HG02610 (cell line): ENCODE results near the gene SHC3.

Experiments
- ATAC-seq: cut with Tn5 transposase; IDR thresholded peaks from one replicate; pipeline ENCODE4 v1.9.1; 2021; ENCODE audit warnings: mild to moderate bottlenecking, moderate library complexity; ENCODE audit not compliant: unreplicated experiment

SHC3 gene

DNA sequence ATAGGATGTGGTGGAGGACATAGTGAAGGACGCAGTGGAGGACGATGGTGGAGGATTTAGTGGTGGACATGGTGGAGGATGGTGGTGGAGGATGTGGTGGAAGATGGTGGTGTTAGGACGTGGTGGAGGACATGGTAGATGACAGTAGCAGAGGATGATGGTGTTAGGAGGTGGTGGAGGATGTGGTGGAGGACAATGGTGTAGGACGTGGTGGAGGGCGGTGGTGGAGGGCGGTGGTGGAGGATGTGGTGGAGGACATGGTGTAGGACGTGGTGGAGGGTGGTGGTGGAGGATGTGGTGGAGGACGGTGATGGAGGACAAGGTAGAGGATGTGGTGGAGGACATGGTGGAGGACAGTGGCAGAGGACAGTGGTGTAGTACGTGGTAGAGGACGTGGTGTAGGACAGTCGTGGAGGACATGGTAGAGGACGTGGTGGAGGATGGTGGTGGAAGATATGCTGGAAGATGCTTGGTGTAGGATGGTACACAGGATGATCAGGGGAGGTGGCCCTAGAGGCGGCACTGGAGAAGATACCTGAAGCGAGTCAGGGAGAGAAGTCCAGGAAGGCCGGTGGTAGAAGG is 118.6 kb downstream of the SHC3 start:
- no peak for ATAC-seq

DNA sequence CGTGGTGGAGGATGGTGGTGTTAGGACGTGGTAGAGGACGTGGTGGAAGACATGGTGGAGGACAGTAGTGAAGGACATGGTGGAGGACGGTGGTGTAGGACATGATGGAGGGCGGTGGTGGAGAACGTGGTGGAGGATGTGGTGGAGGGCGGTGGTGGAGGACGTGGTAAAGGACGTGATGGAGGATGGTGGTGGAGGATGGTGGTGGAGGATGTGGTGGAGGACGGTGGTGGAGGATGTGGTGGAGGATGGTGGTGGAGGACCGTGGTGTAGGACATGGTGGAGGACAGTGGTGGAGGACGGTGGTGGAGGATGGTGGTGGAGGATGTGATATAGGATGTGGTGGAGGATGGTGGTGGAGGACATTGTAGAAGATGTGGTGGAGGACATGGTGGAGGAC is 119.7 kb downstream of the SHC3 start:
- ATAC-seq: no peak

DNA sequence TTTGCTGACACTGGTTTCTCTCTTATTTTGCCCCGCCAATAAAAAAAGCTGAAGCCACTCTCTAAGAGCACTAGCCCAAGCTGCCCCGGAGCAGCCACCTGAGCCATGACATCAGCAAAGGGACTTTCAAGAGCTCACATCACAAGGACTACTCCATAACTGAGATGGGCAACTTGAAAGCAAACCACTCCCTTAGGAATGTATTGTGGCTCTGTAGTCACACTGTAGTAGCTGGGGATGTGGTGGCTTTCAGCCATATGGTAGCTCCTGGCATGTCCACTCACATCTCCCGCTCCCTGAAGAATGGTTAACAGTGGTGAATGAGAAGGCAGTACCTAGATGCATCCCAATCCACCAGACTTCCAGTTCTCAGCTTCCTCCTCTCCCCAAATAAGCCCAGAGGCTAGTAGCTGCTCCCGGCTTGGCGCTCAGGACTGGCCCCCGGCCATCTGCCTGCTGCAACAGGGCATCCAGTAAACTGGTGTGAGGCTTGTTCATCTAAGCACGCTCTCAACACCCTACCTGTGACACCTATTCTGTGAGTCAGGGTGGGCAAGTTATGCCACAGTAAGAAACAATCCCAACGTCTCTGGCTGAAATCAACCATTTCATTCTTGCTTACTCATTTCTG is 123.6 kb downstream of the SHC3 start:
- ATAC-seq: no peak

GRCh38 chr9:89053301-89053700 is 125.3 kb downstream of the SHC3 start:
- ATAC-seq: no peak

DNA sequence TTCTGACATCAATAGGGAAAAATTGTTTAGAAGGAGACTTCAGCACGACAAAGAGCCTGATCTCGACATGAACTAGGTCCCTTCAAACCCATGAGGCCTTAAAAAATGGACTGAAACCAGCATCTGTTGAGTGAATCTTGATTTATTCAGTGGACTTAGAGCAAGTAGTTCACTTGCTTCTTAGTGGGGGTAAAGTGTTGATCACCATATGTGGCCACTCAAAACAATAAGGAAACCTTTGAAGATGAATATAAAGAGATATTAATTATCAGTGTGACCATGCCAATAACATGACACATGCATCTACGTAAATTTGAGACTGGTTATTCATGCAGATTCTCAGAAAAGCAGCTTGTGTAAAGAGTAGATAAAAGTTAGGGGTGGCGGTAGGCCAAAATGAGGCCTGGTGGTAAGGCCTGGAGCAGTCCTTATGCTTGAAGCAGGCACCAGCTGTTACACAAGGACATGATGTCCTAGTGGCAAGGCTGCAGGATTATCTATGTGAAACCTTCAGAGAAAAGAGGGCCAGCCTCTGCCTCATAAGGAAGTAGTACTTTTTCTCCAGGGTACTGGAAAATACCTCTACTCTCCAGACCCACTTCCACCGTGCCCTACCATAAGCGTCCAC is 126.0 kb downstream of the SHC3 start:
- no peak for ATAC-seq

- no peak for ATAC-seq
Measured at GRCh38 chr9:89051421-89052025, 127.1 kb downstream of the SHC3 start.

DNA sequence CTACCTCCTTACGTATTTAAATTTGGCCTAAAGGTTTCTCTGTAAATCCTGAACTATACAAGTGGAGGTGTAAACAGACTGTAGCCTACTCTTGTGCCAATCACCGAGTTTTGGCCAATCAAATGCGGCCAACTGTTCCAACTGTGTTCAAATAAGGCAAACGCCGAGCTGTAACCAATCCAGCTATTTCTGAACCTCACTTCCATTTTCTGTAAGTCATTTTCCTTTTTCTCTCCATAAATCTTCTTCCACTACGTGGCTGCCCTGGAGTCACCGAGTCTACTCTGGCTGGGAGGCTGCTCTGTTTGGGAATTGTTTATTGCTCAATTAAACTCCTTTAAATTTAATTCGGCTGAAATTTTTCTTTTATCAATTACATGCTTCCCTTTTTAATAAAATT is 129.0 kb downstream of the SHC3 start:
- no peak for ATAC-seq

DNA sequence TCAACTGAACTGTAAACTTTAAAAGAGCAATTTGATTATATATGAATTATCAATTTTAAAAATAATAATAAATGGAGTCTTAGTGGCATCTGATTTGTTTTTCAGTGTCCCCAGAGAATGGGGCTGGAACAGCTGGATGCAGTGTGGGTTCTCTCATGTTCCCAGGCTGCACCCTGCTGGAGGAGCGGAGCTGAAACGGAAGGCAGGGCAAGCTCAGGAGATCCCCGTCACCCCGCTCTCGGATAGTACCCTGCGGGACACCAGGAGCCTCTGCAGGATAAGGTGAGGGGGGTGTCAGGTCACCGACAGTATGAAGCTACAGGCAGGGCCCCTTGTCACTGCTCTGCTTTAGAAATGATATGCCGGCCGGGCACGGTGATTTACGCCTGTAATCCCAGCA is 130.0 kb downstream of the SHC3 start:
- ATAC-seq: no peak

DNA sequence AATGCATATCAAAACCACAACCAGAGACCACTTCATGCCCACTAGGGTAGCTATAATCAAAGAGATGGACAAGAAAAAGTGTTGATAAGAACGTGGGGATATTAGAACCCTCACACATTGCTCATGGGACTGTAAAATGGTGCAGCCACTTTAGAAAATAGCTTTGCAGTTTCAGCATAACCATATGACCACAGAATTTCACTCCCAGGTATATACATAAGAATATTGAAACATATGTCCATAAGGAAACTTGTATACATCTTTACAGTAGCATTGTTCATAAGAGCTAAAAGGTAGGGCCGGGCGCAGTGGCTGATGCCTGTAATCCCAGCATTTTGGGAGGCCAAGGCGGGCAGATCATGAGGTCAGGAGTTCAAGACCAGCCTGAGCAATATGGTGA is 131.0 kb downstream of the SHC3 start:
- no peak for ATAC-seq

GRCh38 chr9:89046832-89047231 is 131.8 kb downstream of the SHC3 start:
- ATAC-seq: no peak

DNA sequence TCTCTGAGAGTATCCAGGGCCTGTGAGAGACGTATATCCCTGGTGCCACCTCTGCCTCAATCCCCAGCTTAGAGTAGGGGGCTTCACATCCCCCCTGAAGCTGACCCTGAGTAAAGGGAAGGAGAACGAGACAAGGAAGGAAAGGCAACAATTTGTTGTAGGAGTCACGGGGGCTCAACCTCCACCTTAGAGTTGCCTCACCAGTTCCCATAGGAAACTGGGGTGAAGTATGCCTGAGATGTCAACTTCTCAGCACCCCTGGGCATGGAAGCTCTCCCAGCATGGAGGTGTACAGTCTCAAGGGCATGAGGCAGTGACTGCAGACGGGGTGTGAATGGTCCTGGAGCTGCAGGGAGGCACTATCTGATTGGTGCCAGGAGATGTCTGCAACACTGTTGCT is 133.7 kb downstream of the SHC3 start:
- no peak for ATAC-seq

GRCh38 chr9:89044104-89044503 is 134.5 kb downstream of the SHC3 start:
- ATAC-seq: no peak

- no peak for ATAC-seq
Measured at GRCh38 chr9:89042984-89043383, 135.6 kb downstream of the SHC3 start.

DNA sequence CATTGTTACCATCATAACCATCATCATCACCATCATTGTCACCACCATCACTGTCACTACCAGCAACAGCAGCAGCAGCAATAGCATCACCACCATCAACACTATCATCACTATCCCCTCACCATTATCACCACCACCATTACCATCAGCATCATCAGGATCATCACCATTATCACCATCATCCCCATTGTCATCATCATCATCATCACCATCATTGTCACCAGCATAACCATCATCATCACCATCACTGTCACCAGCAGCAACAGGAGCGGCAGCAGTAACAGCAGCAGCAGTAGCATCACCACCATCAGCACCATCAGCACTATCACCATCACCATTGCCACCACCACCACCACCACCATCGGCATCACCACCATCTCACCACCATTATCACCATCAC is 139.0 kb downstream of the SHC3 start:
- ATAC-seq: no peak

GRCh38 chr9:89039104-89039465 is 139.5 kb downstream of the SHC3 start:
- no peak for ATAC-seq

DNA sequence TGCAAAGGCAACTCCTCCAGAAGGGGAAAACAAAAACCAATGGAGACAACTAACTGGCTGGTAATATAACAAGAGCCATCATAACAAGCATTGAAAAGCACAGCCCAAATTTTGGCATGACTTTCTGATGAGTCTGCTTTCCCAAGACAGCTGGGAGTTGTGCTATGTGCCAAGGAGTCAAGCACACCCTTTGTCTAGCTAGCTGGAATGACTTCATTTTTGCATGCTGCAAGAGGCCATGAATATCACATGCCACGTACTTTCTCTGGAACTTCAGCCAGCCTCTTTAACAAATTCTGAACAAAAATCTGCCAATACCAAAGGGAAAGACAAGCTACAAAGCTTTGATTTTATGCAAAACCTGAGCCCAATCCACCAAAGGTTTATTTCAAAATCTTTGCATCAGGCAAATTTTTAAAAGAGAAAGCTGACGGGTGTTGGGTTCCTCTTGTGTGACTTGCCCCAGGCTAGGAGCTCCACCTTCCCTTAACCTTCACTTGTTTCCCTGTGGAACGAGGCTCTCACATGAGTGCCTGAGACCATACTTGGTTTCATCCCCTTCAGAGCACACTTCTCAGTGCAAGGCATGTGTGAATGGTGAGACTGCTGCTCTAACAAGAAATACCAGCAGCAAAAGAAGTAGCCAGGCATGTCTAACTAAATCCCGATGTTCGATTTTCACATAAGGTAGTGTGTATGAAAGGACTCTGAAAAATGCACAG is 140.1 kb downstream of the SHC3 start:
- ATAC-seq: no peak

DNA sequence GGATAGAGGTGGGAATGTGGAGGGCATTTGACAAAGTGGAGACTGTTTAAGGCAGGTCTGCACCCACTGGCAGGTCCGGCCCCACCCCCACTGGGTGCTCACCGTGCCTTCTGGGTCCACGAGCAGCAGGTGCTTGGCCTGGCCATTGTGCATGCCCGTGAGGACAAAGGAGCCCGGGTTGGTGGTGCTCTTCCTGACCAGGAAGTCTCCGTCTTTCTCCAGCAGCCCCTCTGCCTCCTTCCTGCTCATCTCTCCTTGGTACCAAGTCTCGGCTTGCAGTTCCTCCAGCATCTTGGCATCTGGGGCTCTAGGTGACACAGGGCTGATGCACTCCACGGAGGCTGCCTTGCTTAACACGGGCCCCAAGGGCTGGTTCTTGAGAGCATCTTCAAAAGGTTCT is 140.7 kb downstream of the SHC3 start:
- no peak for ATAC-seq

GRCh38 chr9:89037346-89037745 is 141.3 kb downstream of the SHC3 start:
- ATAC-seq: no peak

- no peak for ATAC-seq
Measured at GRCh38 chr9:89036891-89037290, 141.7 kb downstream of the SHC3 start.

DNA sequence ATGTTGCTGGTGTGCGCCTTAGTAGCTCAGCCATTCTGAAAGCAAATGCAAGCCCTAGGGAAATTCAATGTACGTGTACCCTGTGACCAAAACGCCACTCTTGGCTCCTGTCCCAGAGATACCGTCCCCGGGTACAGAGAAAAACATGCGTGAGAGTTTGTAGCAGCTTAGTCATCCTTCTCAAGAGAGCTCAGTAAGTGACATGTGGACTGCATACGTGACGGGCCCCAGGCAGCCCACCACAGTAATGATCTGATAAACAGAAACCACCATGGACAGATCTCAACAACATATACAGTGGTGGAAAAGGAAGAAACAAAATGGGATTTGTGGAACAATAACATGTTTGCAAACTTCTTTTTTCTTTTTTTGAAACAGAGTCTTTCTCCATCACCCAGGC is 142.2 kb downstream of the SHC3 start:
- no peak for ATAC-seq

GRCh38 chr9:89032661-89033060 is 146.0 kb downstream of the SHC3 start:
- no peak for ATAC-seq

GRCh38 chr9:89032173-89032572 is 146.4 kb downstream of the SHC3 start:
- no peak for ATAC-seq
